Activated naive CD4-positive, alpha-beta T cell treated with anti-CD3 and anti-CD28 coated beads for 36 hours (primary cell): Measurements from ENCODE around the gene VWA8. TPM values are rescaled to one million over a fixed set of nuclear protein-coding genes. Genes with fewer than 3 reads are reported as not detected.
A peak's percentile ranks its signal among the peaks of the same experiment; 100 is the strongest.
"Not testable (repeated sequence)": the region's sequence is repeated elsewhere in the genome, so short reads cannot be mapped to it uniquely, and the experiment has no call there.

ENCODE experiments used
- CTCF ChIA-PET: fragments of 350-600 bp; sonication (Branson Sonifier 250); formaldehyde crosslinking; loops from one replicate; lab custom pipeline; 2021; ENCODE audit warnings: antibody characterized with exemption; lab: Charles Lee
- DNase-seq: peaks from one replicate; pipeline ENCODE4 v3.0.0-alpha.2; 2020
- H3K27ac Mint-ChIP-seq: one replicate; pipeline ENCODE4 v1.8.0; 2021; ENCODE audit warnings: mild to moderate bottlenecking, mixed read lengths
- H3K27me3 Mint-ChIP-seq: one replicate; pipeline ENCODE4 v1.8.0; 2021; ENCODE audit warnings: low read depth, mixed read lengths
- H3K36me3 Mint-ChIP-seq: one replicate; pipeline ENCODE4 v1.8.0; 2021; ENCODE audit warnings: low read depth, mixed read lengths
- H3K4me1 Mint-ChIP-seq: one replicate; pipeline ENCODE4 v1.8.0; 2021; ENCODE audit warnings: low read depth, mixed read lengths
- H3K4me3 Mint-ChIP-seq: one replicate; pipeline ENCODE4 v1.8.0; 2021; ENCODE audit warnings: mild to moderate bottlenecking, moderate library complexity, mixed read lengths
- H3K9me3 Mint-ChIP-seq: one replicate; pipeline ENCODE4 v1.8.0; 2021; ENCODE audit warnings: mixed read lengths
- intact Hi-C: fragments of 100-400 bp; cut with micrococcal nuclease; formaldehyde crosslinking; loops from one replicate; pipeline ENCODE4 v1.15.1; 2023
- total RNA-seq, 2 experiments: library from RNA; stranded (reverse); gene quantifications; one replicate each; pipeline ENCODE4 v1.2.3, GENCODE V29; 2021

The VWA8 gene
- total RNA-seq, 2 experiments from 2014 or later = 21.2 to 21.5 TPM

GRCh38 chr13:41812851-41813250 lies 148.1 kb downstream of the VWA8 start:
- Mint-ChIP-seq H3K27me3 (no peaks in the 10 kb centered on the region), H3K36me3 (peaks cover 37% of the 10 kb centered on the region)
- CTCF ChIA-PET = no interaction called here

GRCh38 chr13:41812237-41812636 lies 148.7 kb downstream of the VWA8 start:
- peaks cover 39% of the 10 kb centered on the region for H3K36me3 Mint-ChIP-seq
- no peak overlapping the region for H3K4me3 Mint-ChIP-seq
- intact Hi-C loops = no loop called here
- H3K4me1 Mint-ChIP-seq = peaks cover 5% of the 10 kb centered on the region
- no peak overlapping the region for H3K27ac Mint-ChIP-seq
- no peaks in the 10 kb centered on the region for H3K9me3 Mint-ChIP-seq
- CTCF ChIA-PET = no interaction called here
- no peak for DNase-seq
- no peaks in the 10 kb centered on the region for H3K27me3 Mint-ChIP-seq

More at GRCh38 chr13:41812851-41813250, 148.1 kb downstream of the VWA8 start:
- Mint-ChIP-seq H3K4me1 (peaks cover 5% of the 10 kb centered on the region), H3K4me3 (no peak overlapping the region), H3K27ac (no peak overlapping the region), H3K9me3 (no peaks in the 10 kb centered on the region)
- no peak for DNase-seq
- intact Hi-C loops = no loop called here

GRCh38 chr13:41811588-41812021 lies 149.3 kb downstream of the VWA8 start:
- H3K27ac Mint-ChIP-seq = no peak overlapping the region
- H3K4me1 Mint-ChIP-seq = peaks cover 5% of the 10 kb centered on the region
- no peaks in the 10 kb centered on the region for H3K27me3 Mint-ChIP-seq
- no peaks in the 10 kb centered on the region for H3K9me3 Mint-ChIP-seq
- DNase-seq = no peak
- CTCF ChIA-PET = no interaction called here
- H3K4me3 Mint-ChIP-seq = no peak overlapping the region
- H3K36me3 Mint-ChIP-seq = peaks cover 42% of the 10 kb centered on the region
- intact Hi-C loops = no loop called here

GRCh38 chr13:41809962-41810361 lies 150.9 kb downstream of the VWA8 start:
- H3K27me3 Mint-ChIP-seq = no peaks in the 10 kb centered on the region
- H3K27ac Mint-ChIP-seq = no peak overlapping the region
- peaks cover 5% of the 10 kb centered on the region for H3K4me1 Mint-ChIP-seq
- DNase-seq = no peak
- intact Hi-C loops = no loop called here
- no peak overlapping the region for H3K4me3 Mint-ChIP-seq
- H3K9me3 Mint-ChIP-seq = no peaks in the 10 kb centered on the region
- H3K36me3 Mint-ChIP-seq = peaks cover 43% of the 10 kb centered on the region
- CTCF ChIA-PET = no interaction called here

GRCh38 chr13:41803445-41803735 lies 157.5 kb downstream of the VWA8 start:
- Mint-ChIP-seq H3K4me1 (peaks cover 14% of the 10 kb centered on the region), H3K36me3 (peaks cover 59% of the 10 kb centered on the region), H3K27ac (peak overlapping the region; percentile 68), H3K9me3 (peaks cover 14% of the 10 kb centered on the region)
- H3K4me3 Mint-ChIP-seq, H3K27me3 Mint-ChIP-seq: not testable (repeated sequence)
- CTCF ChIA-PET = interaction anchor here (0.7 to 1.4 kb wide), 2 partner anchors 18 to 135 kb away, joined by 3 read pairs; no protein-coding TSS in a partner anchor
- peak; percentile 68 for DNase-seq
- intact Hi-C loops = loop anchor here (2.0 kb wide), 1 partner anchor 113 kb away; no protein-coding TSS in a partner anchor

- Mint-ChIP-seq H3K27me3 (no peaks in the 10 kb centered on the region), H3K4me3 (no peak overlapping the region), H3K27ac (peak overlapping the region; percentile 68)
Observed at GRCh38 chr13:41802684-41803444, 158.0 kb downstream of the VWA8 start.

GRCh38 chr13:41802043-41802683 lies 158.7 kb downstream of the VWA8 start:
- Mint-ChIP-seq H3K27me3 (no peaks in the 10 kb centered on the region), H3K36me3 (peaks cover 55% of the 10 kb centered on the region), H3K4me1 (peaks cover 16% of the 10 kb centered on the region), H3K4me3 (no peak overlapping the region), H3K9me3 (peaks cover 14% of the 10 kb centered on the region), H3K27ac (no peak overlapping the region)
- CTCF ChIA-PET = no interaction called here
- intact Hi-C loops = loop anchor here (2.0 kb wide), 1 partner anchor 115 kb away; no protein-coding TSS in a partner anchor
- no peak for DNase-seq

More at GRCh38 chr13:41802684-41803444, 158.0 kb downstream of the VWA8 start:
- CTCF ChIA-PET = interaction anchor here (1.4 kb wide), 1 partner anchor 135 kb away, joined by 3 read pairs; no protein-coding TSS in a partner anchor
- H3K4me1 Mint-ChIP-seq = peaks cover 14% of the 10 kb centered on the region
- peaks cover 56% of the 10 kb centered on the region for H3K36me3 Mint-ChIP-seq
- intact Hi-C loops = loop anchor here (2.0 kb wide), 1 partner anchor 114 kb away; no protein-coding TSS in a partner anchor
- DNase-seq = peak; percentile 18
- peaks cover 14% of the 10 kb centered on the region for H3K9me3 Mint-ChIP-seq

- intact Hi-C loops = no loop called here
- Mint-ChIP-seq H3K27me3 (no peaks in the 10 kb centered on the region), H3K4me3 (no peak overlapping the region), H3K36me3 (peaks cover 16% of the 10 kb centered on the region), H3K27ac (no peak overlapping the region), H3K9me3 (no peaks in the 10 kb centered on the region), H3K4me1 (no peaks in the 10 kb centered on the region)
- CTCF ChIA-PET = no interaction called here
- DNase-seq = no peak
Observed at GRCh38 chr13:41791056-41791455, 169.9 kb downstream of the VWA8 start.

- Mint-ChIP-seq H3K27me3 (no peaks in the 10 kb centered on the region), H3K9me3 (no peaks in the 10 kb centered on the region), H3K27ac (no peak overlapping the region), H3K4me3 (no peak overlapping the region), H3K36me3 (no peaks in the 10 kb centered on the region), H3K4me1 (no peaks in the 10 kb centered on the region)
- intact Hi-C loops = no loop called here
- no peak for DNase-seq
- CTCF ChIA-PET = interaction anchor here (0.6 kb wide), 2 partner anchors 568 to 691 kb away, joined by 3 to 5 read pairs; no protein-coding TSS in a partner anchor
Observed at GRCh38 chr13:41788552-41788951, 172.4 kb downstream of the VWA8 start.

- no peaks in the 10 kb centered on the region for H3K27me3 Mint-ChIP-seq
- no peak for DNase-seq
- intact Hi-C loops = no loop called here
- CTCF ChIA-PET = interaction anchor here (0.9 kb wide), 1 partner anchor 18 kb away, joined by 3 read pairs; no protein-coding TSS in a partner anchor
- H3K4me3 Mint-ChIP-seq = no peak overlapping the region
- H3K9me3 Mint-ChIP-seq = no peaks in the 10 kb centered on the region
- no peak overlapping the region for H3K27ac Mint-ChIP-seq
- no peaks in the 10 kb centered on the region for H3K36me3 Mint-ChIP-seq
- H3K4me1 Mint-ChIP-seq = no peaks in the 10 kb centered on the region
Observed at GRCh38 chr13:41785402-41786172, 175.3 kb downstream of the VWA8 start.

GRCh38 chr13:41782086-41782485 lies 178.8 kb downstream of the VWA8 start:
- peaks cover 4% of the 10 kb centered on the region for H3K36me3 Mint-ChIP-seq
- DNase-seq = no peak
- H3K9me3 Mint-ChIP-seq = no peaks in the 10 kb centered on the region
- CTCF ChIA-PET = interaction anchor here (1.4 kb wide), 1 partner anchor 17 kb away, joined by 3 read pairs; no protein-coding TSS in a partner anchor
- intact Hi-C loops = no loop called here
- H3K4me1 Mint-ChIP-seq = no peaks in the 10 kb centered on the region
- no peaks in the 10 kb centered on the region for H3K27me3 Mint-ChIP-seq
- no peak overlapping the region for H3K27ac Mint-ChIP-seq
- no peak overlapping the region for H3K4me3 Mint-ChIP-seq
